Sigmoid colon (tissue), 7 donors: ENCODE data around the gene EPO. TPM values are rescaled to one million over a fixed set of nuclear protein-coding genes. Genes with fewer than 3 reads are reported as not detected.
"Not testable (repeated sequence)": the region's sequence is repeated elsewhere in the genome, so short reads cannot be mapped to it uniquely, and the experiment has no call there.

Experiments
- DNase-seq: peaks from one replicate; pipeline ENCODE4 v3.0.0-alpha.2; 2019
- H3K27ac ChIP-seq, 4 donors: fragments of 200-600 bp; sonication (generic); one replicate each; pipeline ENCODE4 v1.5.1; 2016 to 2019; ENCODE audit warnings: mild to moderate bottlenecking in 1 of 4
- H3K27me3 ChIP-seq, 3 donors: fragments of 200-600 bp; sonication (generic); one replicate each; pipeline ENCODE4 v1.5.1; 2019; ENCODE audit warnings: mild to moderate bottlenecking in 1 of 3
- H3K36me3 ChIP-seq, 4 donors: fragments of 200-600 bp; sonication (generic); one replicate each; pipeline ENCODE4 v1.5.1; 2016 to 2019
- H3K4me1 ChIP-seq, 4 donors: fragments of 200-600 bp; sonication (generic); one replicate each; pipeline ENCODE4 v1.5.1; 2017 to 2019
- H3K4me3 ChIP-seq, 4 donors: fragments of 200-600 bp; sonication (generic); one replicate each; pipeline ENCODE4 v1.5.1; 2017 to 2019; ENCODE audit warnings: mild to moderate bottlenecking in 2 of 4, moderate library complexity in 1 of 4
- H3K9me3 ChIP-seq, 4 donors: fragments of 200-600 bp in 3 of 4; sonication (generic) in 3 of 4; one replicate each; pipeline versions ENCODE4 v1.5.1 to v1.6.1; 2013 to 2019
- EP300 ChIP-seq, 4 donors: sonication (generic); formaldehyde crosslinking; IDR thresholded peaks; one replicate each; pipeline ENCODE4 v1.6.1; 2017; ENCODE audit warnings: antibody characterized with exemption in 4 of 4
- POLR2A ChIP-seq, 2 donors: fragments of 450-650 bp; IDR thresholded peaks; one replicate each; pipeline ENCODE4 v1.6.1; 2016; ENCODE audit warnings: antibody characterized with exemption in 2 of 2, mild to moderate bottlenecking in 2 of 2, moderate library complexity in 2 of 2
- POLR2AphosphoS5 ChIP-seq, 4 donors: sonication (generic); formaldehyde crosslinking; IDR thresholded peaks; one replicate each; pipeline ENCODE4 v1.6.1; 2017; ENCODE audit warnings: antibody characterized with exemption in 4 of 4
- WGBS, 2 donors: extraction: QIAGEN DNeasy Blood & Tissue Kit; methylation state at CpG; one replicate each; pipeline ENCODE4 v1.1.7; 2013; 5-methylcytosine and 5-hydroxymethylcytosine counted together
- intact Hi-C: fragments of 100-400 bp; cut with DNase I; formaldehyde crosslinking; loops from one replicate; pipeline ENCODE4 v1.15.1; 2023
- polyA plus RNA-seq, 3 donors: library from polyadenylated mRNA; stranded (reverse); fragments of 200-250 nt; gene quantifications; one replicate each; pipeline ENCODE4 v1.2.3, GENCODE V29; 2013
- total RNA-seq, 4 donors: library from RNA; depleted of rRNA; stranded (reverse); fragments of >200 nt; gene quantifications; one replicate each; pipeline ENCODE4 v1.1.0, GENCODE V29; 2016
- TF ChIP-seq, protein P1 (sequence below), 4 experiments: fragments of 450-650 bp in 3 of 4; fragments of 200-600 bp in 1 of 4; IDR thresholded peaks; one replicate each; pipeline ENCODE4 v1.5.1; 2016 to 2019; ENCODE audit warnings: antibody characterized with exemption in 4 of 4, mild to moderate bottlenecking in 3 of 4, moderate library complexity in 2 of 4
- donor health status: healthy with polysubstance abuse.
- donor health status: Bipolar disorder and iron deficiency.
- donor health status: healthy.

Gene EPO
- total and polyA plus RNA-seq, 7 donors = not detected

DNA sequence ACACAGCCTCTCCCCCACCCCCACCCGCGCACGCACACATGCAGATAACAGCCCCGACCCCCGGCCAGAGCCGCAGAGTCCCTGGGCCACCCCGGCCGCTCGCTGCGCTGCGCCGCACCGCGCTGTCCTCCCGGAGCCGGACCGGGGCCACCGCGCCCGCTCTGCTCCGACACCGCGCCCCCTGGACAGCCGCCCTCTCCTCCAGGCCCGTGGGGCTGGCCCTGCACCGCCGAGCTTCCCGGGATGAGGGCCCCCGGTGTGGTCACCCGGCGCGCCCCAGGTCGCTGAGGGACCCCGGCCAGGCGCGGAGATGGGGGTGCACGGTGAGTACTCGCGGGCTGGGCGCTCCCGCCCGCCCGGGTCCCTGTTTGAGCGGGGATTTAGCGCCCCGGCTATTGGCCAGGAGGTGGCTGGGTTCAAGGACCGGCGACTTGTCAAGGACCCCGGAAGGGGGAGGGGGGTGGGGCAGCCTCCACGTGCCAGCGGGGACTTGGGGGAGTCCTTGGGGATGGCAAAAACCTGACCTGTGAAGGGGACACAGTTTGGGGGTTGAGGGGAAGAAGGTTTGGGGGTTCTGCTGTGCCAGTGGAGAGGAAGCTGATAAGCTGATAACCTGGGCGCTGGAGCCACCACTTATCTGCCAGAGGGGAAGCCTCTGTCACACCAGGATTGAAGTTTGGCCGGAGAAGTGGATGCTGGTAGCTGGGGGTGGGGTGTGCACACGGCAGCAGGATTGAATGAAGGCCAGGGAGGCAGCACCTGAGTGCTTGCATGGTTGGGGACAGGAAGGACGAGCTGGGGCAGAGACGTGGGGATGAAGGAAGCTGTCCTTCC is 620 bp downstream of the EPO start:
- 4 to 6% methylated on average over 56 of the region's 56 CpGs for WGBS, 2 donors
- Histone ChIP-seq H3K4me1 (peaks cover 0 to 17% (median 11%) of the 10 kb centered on the region in 4 donors), H3K27me3 (peaks cover 26 to 58% (median 27%) of the 10 kb centered on the region in 3 donors), H3K27ac (no peak overlapping the region), H3K36me3 (no peaks in the 10 kb centered on the region), H3K4me3 (peak overlapping the region in 2 of 4 donors; percentile 5), H3K9me3 (no peaks in the 10 kb centered on the region)
- TF ChIP-seq, protein P1, sequence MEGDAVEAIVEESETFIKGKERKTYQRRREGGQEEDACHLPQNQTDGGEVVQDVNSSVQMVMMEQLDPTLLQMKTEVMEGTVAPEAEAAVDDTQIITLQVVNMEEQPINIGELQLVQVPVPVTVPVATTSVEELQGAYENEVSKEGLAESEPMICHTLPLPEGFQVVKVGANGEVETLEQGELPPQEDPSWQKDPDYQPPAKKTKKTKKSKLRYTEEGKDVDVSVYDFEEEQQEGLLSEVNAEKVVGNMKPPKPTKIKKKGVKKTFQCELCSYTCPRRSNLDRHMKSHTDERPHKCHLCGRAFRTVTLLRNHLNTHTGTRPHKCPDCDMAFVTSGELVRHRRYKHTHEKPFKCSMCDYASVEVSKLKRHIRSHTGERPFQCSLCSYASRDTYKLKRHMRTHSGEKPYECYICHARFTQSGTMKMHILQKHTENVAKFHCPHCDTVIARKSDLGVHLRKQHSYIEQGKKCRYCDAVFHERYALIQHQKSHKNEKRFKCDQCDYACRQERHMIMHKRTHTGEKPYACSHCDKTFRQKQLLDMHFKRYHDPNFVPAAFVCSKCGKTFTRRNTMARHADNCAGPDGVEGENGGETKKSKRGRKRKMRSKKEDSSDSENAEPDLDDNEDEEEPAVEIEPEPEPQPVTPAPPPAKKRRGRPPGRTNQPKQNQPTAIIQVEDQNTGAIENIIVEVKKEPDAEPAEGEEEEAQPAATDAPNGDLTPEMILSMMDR (IDR thresholded peaks at IDR 0.05) = no peak
- TF ChIP-seq POLR2A (IDR thresholded peaks at IDR 0.05) (no peak), POLR2AphosphoS5 (IDR thresholded peaks at IDR 0.05) (no peak)
- DNase-seq = no peak
- intact Hi-C loops = no loop called here

DNA sequence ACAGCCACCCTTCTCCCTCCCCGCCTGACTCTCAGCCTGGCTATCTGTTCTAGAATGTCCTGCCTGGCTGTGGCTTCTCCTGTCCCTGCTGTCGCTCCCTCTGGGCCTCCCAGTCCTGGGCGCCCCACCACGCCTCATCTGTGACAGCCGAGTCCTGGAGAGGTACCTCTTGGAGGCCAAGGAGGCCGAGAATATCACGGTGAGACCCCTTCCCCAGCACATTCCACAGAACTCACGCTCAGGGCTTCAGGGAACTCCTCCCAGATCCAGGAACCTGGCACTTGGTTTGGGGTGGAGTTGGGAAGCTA is 1.2 kb downstream of the EPO start:
- H3K36me3 ChIP-seq = no peaks in the 10 kb centered on the region
- intact Hi-C loops = no loop called here
- TF ChIP-seq, protein P1 (IDR thresholded peaks at IDR 0.05) = no peak
- no peak for TF ChIP-seq POLR2A (IDR thresholded peaks at IDR 0.05)
- TF ChIP-seq POLR2AphosphoS5 (IDR thresholded peaks at IDR 0.05) = no peak
- no peak for TF ChIP-seq EP300 (IDR thresholded peaks at IDR 0.05)
- no peaks in the 10 kb centered on the region for H3K9me3 ChIP-seq
- 74 to 86% methylated on average over 8 of the region's 8 CpGs for WGBS, 2 donors
- H3K27ac ChIP-seq = no peak overlapping the region
- DNase-seq = no peak
- no peak overlapping the region for H3K4me3 ChIP-seq
- H3K27me3 ChIP-seq = peaks cover 26 to 58% (median 27%) of the 10 kb centered on the region in 3 donors
- H3K4me1 ChIP-seq = peaks cover 0 to 17% (median 11%) of the 10 kb centered on the region in 4 donors

DNA sequence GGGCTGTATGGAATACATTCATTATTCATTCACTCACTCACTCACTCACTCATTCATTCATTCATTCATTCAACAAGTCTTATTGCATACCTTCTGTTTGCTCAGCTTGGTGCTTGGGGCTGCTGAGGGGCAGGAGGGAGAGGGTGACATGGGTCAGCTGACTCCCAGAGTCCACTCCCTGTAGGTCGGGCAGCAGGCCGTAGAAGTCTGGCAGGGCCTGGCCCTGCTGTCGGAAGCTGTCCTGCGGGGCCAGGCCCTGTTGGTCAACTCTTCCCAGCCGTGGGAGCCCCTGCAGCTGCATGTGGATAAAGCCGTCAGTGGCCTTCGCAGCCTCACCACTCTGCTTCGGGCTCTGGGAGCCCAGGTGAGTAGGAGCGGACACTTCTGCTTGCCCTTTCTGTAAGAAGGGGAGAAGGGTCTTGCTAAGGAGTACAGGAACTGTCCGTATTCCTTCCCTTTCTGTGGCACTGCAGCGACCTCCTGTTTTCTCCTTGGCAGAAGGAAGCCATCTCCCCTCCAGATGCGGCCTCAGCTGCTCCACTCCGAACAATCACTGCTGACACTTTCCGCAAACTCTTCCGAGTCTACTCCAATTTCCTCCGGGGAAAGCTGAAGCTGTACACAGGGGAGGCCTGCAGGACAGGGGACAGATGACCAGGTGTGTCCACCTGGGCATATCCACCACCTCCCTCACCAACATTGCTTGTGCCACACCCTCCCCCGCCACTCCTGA is 2.4 kb downstream of the EPO start:
- Histone ChIP-seq H3K4me1 (peaks cover 0 to 22% (median 11%) of the 10 kb centered on the region in 4 donors), H3K27me3 (peaks cover 26 to 58% (median 27%) of the 10 kb centered on the region in 3 donors), H3K4me3 (no peak overlapping the region), H3K27ac (no peak overlapping the region), H3K36me3 (no peaks in the 10 kb centered on the region), H3K9me3 (no peaks in the 10 kb centered on the region)
- 85 to 87% methylated on average over 17 of the region's 17 CpGs for WGBS, 2 donors
- no peak for DNase-seq
- TF ChIP-seq EP300 (IDR thresholded peaks at IDR 0.05) (no peak), POLR2AphosphoS5 (IDR thresholded peaks at IDR 0.05) (no peak), POLR2A (IDR thresholded peaks at IDR 0.05) (no peak)
- TF ChIP-seq, protein P1 (IDR thresholded peaks at IDR 0.05) = no peak
- intact Hi-C loops = loop anchor here (1.0 kb wide), 1 partner anchor 18 kb away; no protein-coding TSS in a partner anchor

DNA sequence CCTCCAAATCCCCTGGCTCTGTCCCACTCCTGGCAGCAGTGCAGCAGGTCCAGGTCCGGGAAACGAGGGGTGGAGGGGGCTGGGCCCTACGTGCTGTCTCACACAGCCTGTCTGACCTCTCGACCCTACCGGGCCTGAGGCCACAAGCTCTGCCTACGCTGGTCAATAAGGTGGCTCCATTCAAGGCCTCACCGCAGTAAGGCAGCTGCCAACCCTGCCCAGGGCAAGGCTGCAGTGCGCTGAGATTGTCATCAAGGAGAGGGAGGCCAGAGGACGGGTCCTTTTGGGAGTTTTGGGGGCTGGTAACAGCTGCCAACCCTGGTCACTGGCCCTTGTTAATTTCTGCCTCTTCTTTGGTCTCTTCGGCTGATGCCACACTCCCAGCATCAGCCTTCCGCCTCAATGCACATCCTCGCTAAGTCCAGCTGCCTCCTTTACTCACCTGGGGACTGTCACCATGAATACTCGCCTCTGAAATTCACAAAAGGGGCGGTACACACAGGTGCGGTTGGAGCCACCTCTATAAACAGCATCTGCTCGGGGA is 3.5 kb downstream of the EPO start:
- Histone ChIP-seq H3K4me3 (no peak overlapping the region), H3K27me3 (peaks cover 26 to 54% (median 27%) of the 10 kb centered on the region in 3 donors), H3K4me1 (peaks cover 0 to 22% (median 11%) of the 10 kb centered on the region in 4 donors), H3K9me3 (no peaks in the 10 kb centered on the region), H3K36me3 (no peaks in the 10 kb centered on the region), H3K27ac (no peak overlapping the region)
- TF ChIP-seq, protein P1 (IDR thresholded peaks at IDR 0.05) = no peak
- no peak for DNase-seq
- 77 to 84% methylated on average over 16 of the region's 16 CpGs for WGBS, 2 donors
- intact Hi-C loops = no loop called here

DNA sequence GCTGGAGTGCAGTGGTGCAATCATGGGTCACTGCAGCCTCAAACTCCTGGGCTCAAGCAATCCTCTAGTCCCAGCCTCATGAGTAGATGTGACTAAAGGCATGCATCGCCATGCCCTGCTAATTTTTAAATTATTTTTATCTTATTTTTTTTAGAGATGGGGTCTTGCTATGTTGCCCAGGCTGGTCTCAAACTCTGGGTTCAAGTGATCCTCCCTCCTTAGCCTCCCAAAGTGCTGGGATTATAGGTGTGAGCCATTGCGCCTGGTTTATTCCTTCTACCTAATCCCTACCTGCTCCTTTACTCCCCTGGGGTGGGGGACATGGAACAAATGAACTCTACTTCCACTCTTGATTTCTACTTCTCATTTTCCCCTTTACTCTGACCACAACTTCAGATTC is 4.1 kb downstream of the EPO start:
- H3K9me3 ChIP-seq, DNase-seq, intact Hi-C loops, H3K36me3 ChIP-seq, H3K4me3 ChIP-seq, H3K27ac ChIP-seq: not testable (repeated sequence)
- Histone ChIP-seq H3K27me3 (peaks cover 22 to 49% (median 27%) of the 10 kb centered on the region in 3 donors), H3K4me1 (peaks cover 0 to 22% (median 11%) of the 10 kb centered on the region in 4 donors)
- WGBS, 2 donors = 95 to 96% methylated on average over 2 of the region's 2 CpGs
